ENCODE measurements around the gene PROX2. TPM values are rescaled to one million over a fixed set of nuclear protein-coding genes. Genes with fewer than 3 reads are reported as not detected.

The PROX2 gene
- total RNA-seq, 2 experiments from 2014 or later, result 0.21 to 0.44 TPM

DNA sequence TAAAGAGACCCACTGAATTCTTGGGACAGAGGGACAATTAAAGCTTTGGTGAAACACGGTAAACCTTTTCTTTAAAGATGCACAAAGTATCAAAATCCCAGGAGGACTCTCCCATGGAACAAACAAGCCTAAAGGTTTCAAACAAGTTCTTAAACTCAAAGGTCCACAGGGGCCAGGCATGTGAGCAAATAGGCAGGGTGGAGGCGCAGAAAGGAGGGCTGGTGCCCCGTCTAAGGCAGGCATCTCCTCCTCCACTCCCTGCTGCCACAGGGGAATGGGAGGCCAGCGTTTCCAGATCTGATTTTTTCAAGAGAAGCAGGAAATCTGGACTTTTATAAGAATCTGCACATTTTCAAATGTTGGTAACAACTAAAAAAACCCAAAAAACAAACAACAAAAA lies 39.5 kb upstream of the PROX2 start:
- Mint-ChIP-seq H3K27ac (no peak overlapping the region), H3K4me1 (no peaks in the 10 kb centered on the region), H3K9me3 (ENCODE audit: low read depth) (no peaks in the 10 kb centered on the region), H3K27me3 (no peaks in the 10 kb centered on the region), H3K4me3 (no peak overlapping the region), H3K36me3 (no peaks in the 10 kb centered on the region)
- DNase-seq, result no peak
- ATAC-seq, result no peak
- CTCF ChIA-PET, result interaction anchor here (4.3 kb wide), 1 partner anchor 10 kb away, joined by 15 read pairs; no protein-coding TSS in a partner anchor

DNA sequence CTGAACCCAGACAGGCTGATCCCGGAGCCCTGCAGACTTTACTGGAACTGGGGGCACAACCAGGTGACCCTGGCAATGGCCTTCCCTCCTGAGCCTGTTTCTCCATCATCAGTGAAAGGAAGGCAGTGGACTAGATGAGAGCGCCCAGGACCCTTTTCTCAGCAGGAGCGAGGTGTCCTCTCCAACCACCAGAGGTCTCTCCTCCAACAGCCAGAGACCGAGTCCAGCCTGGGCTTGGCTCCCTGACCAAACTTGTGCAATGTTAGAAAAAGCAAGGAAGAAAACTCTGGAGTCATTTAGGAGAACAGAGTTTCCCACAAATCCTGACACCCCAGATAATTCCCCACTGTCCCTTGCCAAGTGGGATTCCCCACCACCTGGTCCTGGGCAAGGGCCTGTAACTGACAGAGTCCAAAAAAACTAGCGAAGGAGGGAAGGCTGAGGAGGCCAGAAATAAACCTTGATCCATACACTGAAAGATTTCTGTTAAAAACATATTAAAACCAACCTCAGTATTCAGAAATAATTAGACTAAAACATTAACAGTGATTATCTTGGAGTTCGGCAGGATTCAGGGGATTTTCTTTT lies 38.1 kb upstream of the PROX2 start:
- Mint-ChIP-seq H3K27me3 (no peaks in the 10 kb centered on the region), H3K9me3 (ENCODE audit: low read depth) (no peaks in the 10 kb centered on the region), H3K4me3 (no peak overlapping the region), H3K36me3 (no peaks in the 10 kb centered on the region), H3K27ac (no peak overlapping the region), H3K4me1 (no peaks in the 10 kb centered on the region)
- ATAC-seq, result peak; percentile 43
- CTCF ChIA-PET, result interaction anchor here (4.3 kb wide), 1 partner anchor 8 kb away, joined by 15 read pairs; no protein-coding TSS in a partner anchor
- DNase-seq, result no peak

GRCh38 chr14:74913393-74913910 lies 37.5 kb upstream of the PROX2 start:
- CTCF ChIA-PET, result interaction anchor here (26.3 kb wide), 1 partner anchor 53 kb away, joined by 680 read pairs; no protein-coding TSS in a partner anchor
- Mint-ChIP-seq H3K27ac (no peak overlapping the region), H3K27me3 (no peaks in the 10 kb centered on the region), H3K4me3 (no peak overlapping the region), H3K36me3 (no peaks in the 10 kb centered on the region), H3K9me3 (ENCODE audit: low read depth) (no peaks in the 10 kb centered on the region), H3K4me1 (no peaks in the 10 kb centered on the region)
- ATAC-seq (no peak), DNase-seq (no peak)

DNA sequence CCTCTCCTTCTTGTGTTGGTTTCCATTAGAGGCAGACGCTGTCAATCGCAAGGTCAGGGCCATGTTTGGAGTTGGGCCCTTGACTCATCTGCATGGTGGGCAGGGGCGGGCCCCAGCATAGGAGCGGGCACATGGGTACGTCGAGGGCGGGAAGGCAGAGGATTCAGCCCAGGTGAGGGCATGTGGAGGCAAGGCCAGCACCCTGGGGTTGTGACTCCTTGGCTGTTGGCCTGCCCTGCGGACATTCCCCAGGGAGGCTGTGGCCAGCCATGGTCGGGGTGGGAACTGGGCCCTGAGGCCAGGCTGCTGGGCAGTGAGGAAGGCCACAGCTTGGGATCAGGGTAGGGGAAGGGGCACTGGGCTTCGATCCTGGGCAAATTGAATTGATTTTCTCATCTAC lies 36.9 kb upstream of the PROX2 start:
- Mint-ChIP-seq H3K36me3 (no peaks in the 10 kb centered on the region), H3K27ac (no peak overlapping the region), H3K4me1 (no peaks in the 10 kb centered on the region), H3K27me3 (no peaks in the 10 kb centered on the region), H3K9me3 (ENCODE audit: low read depth) (no peaks in the 10 kb centered on the region), H3K4me3 (no peak overlapping the region)
- CTCF ChIA-PET, result interaction anchor here (1.3 to 26.3 kb wide), 3 partner anchors 10 to 53 kb away, joined by 5 to 680 read pairs (median 6); partner anchors contain the start of gene RPS6KL1
- DNase-seq (no peak), ATAC-seq (no peak)

- Mint-ChIP-seq H3K4me1 (no peaks in the 10 kb centered on the region), H3K36me3 (no peaks in the 10 kb centered on the region), H3K9me3 (ENCODE audit: low read depth) (no peaks in the 10 kb centered on the region), H3K27me3 (no peaks in the 10 kb centered on the region), H3K27ac (no peak overlapping the region), H3K4me3 (no peak overlapping the region)
- DNase-seq, result no peak
- ATAC-seq, result no peak
- CTCF ChIA-PET, result interaction anchor here (1.3 to 26.3 kb wide), 3 partner anchors 11 to 52 kb away, joined by 5 to 680 read pairs (median 6); partner anchors contain the start of gene RPS6KL1
Observed at GRCh38 chr14:74912111-74912510, 36.2 kb upstream of the PROX2 start.

DNA sequence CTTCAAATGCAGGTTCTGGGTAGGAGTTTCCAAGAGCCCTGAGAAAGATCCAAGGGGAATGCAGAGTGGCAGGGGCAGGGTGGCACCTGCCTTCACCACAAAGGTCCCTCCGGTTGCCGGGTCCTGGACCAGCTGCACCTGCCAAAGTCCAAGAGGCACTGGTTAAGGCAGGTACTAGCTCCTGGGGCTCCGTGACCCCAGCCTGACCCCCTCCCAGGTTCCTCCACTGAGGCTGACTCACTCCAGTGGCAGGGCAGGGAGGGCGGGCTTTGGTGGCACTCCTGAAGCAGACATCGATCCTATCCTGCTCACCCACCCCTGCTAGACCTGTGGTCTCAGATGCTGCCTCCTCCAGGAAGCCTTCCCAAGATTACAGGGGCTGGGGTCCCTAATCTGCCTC lies 35.8 kb upstream of the PROX2 start:
- no peak overlapping the region for H3K27ac Mint-ChIP-seq

DNA sequence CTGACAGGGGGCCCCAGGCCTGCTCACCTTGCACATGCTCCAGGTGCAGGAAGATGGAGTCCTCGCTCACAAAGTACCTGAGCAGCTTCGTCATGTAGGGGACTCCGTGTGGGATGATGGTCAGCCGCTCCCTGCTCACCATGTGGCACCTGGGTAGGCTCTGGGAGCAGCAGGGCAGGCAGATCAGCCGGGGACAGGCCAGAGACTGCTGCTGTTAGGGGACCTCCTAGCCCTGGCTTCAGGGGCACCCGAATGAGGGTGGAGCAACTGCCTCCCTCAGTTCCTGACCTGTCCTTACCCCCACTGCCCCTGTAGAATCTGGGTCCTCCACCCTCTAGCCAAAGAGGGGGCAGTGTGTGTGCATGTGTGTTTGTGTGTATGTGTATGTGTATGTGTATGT lies 35.3 kb upstream of the PROX2 start:
- Mint-ChIP-seq H3K27ac (no peak overlapping the region), H3K9me3 (ENCODE audit: low read depth) (no peaks in the 10 kb centered on the region), H3K4me1 (no peaks in the 10 kb centered on the region), H3K4me3 (no peak overlapping the region), H3K36me3 (no peaks in the 10 kb centered on the region), H3K27me3 (no peaks in the 10 kb centered on the region)
- CTCF ChIA-PET, result interaction anchor here (0.7 to 26.3 kb wide), 3 partner anchors 10 to 286 kb away, joined by 3 to 680 read pairs (median 6); no protein-coding TSS in a partner anchor
- DNase-seq (no peak), ATAC-seq (no peak)

More for the DNA sequence above, 35.8 kb upstream of the PROX2 start:
- ATAC-seq (no peak), DNase-seq (no peak)
- Mint-ChIP-seq H3K27me3 (no peaks in the 10 kb centered on the region), H3K36me3 (no peaks in the 10 kb centered on the region), H3K9me3 (ENCODE audit: low read depth) (no peaks in the 10 kb centered on the region), H3K4me1 (no peaks in the 10 kb centered on the region), H3K4me3 (no peak overlapping the region)
- CTCF ChIA-PET, result interaction anchor here (1.3 to 26.3 kb wide), 3 partner anchors 11 to 52 kb away, joined by 5 to 680 read pairs (median 6); partner anchors contain the start of gene RPS6KL1

DNA sequence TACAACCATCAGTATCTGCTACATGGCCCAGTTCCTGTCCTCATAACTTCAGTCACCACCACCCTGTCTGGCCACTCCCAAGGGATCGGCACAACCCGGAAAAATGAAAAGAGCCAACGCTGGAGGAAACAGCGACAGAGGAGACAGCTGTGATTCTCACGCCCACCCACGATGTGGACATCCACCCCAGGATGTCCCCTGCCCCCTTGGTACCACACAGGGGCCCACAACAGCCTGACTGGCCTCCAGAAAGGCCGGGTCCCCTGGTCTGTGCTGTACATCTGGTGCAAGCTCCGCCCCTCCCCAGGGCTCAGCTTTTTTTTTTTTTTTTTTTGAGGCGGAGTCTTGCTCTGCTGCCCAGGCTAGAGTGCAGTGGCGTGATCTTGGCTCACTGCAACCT lies 34.6 kb upstream of the PROX2 start:
- Mint-ChIP-seq H3K4me1 (no peaks in the 10 kb centered on the region), H3K9me3 (ENCODE audit: low read depth) (no peaks in the 10 kb centered on the region), H3K27me3 (no peaks in the 10 kb centered on the region), H3K4me3 (no peak overlapping the region), H3K36me3 (no peaks in the 10 kb centered on the region), H3K27ac (no peak overlapping the region)
- DNase-seq, result no peak
- ATAC-seq, result no peak
- CTCF ChIA-PET, result interaction anchor here (0.7 to 26.3 kb wide), 3 partner anchors 10 to 286 kb away, joined by 3 to 680 read pairs (median 6); no protein-coding TSS in a partner anchor

GRCh38 chr14:74909911-74910310 lies 34.0 kb upstream of the PROX2 start:
- CTCF ChIA-PET, result interaction anchor here (26.3 kb wide), 1 partner anchor 50 kb away, joined by 680 read pairs; no protein-coding TSS in a partner anchor
- no peaks in the 10 kb centered on the region for H3K4me1 Mint-ChIP-seq
- ATAC-seq (no peak), DNase-seq (no peak)
- no peaks in the 10 kb centered on the region for H3K36me3 Mint-ChIP-seq
- no peaks in the 10 kb centered on the region for H3K9me3 Mint-ChIP-seq (ENCODE audit: low read depth)
- H3K4me3 Mint-ChIP-seq, result no peak overlapping the region
- H3K27me3 Mint-ChIP-seq, result no peaks in the 10 kb centered on the region
- no peak overlapping the region for H3K27ac Mint-ChIP-seq

DNA sequence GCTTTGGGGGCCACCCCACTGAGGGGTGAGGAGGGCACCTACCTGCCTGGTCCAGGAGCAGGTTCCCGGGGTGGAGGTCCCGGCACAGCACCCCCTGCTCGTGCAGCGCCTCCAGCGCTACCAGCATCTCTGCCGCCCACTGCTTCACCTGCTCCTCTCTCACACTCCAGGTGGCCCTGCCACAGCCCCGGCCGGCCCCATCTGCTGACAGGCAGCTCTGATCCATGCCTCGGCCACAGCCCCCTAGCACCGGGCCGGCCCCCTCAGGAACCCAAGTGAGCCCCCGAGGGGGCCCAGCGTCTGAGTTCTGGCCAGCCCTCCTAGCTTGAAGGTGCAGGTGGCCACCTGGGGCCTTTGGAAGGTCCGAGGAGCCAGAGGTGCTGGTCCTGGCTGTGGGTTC lies 33.6 kb upstream of the PROX2 start:
- H3K9me3 Mint-ChIP-seq (ENCODE audit: low read depth), result no peaks in the 10 kb centered on the region
- H3K27ac Mint-ChIP-seq, result no peak overlapping the region
- no peaks in the 10 kb centered on the region for H3K27me3 Mint-ChIP-seq
- no peak for ATAC-seq
- no peak overlapping the region for H3K4me3 Mint-ChIP-seq
- CTCF ChIA-PET, result interaction anchor here (26.3 kb wide), 1 partner anchor 49 kb away, joined by 680 read pairs; no protein-coding TSS in a partner anchor
- H3K36me3 Mint-ChIP-seq, result no peaks in the 10 kb centered on the region
- no peaks in the 10 kb centered on the region for H3K4me1 Mint-ChIP-seq
- no peak for DNase-seq

DNA sequence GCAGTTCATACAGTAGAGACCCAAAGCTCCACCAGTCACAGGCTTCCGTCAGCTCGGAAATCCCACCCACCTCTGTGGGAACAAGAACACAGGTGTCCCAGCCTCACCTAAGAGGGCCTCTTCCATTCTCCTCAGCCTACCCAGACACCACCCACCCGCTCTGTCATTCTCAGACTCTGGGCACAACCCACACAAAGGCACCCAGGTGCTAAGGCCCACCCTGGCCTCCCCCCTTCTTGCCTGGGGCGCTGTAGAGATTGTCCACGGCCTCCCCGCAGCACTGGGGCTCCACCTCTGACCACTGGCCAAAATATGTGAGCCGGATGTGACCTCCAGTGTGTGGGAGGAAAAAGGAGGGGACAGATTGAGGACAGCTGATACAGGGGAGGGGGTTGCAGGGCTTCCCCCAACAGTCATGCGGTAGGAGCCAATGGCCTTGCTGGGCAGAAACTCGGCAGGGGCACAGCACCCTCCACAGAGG lies 33.0 kb upstream of the PROX2 start:
- no peak for ATAC-seq
- Mint-ChIP-seq H3K27ac (no peak overlapping the region), H3K4me3 (no peak overlapping the region), H3K9me3 (ENCODE audit: low read depth) (no peaks in the 10 kb centered on the region), H3K4me1 (no peaks in the 10 kb centered on the region), H3K27me3 (no peaks in the 10 kb centered on the region), H3K36me3 (no peaks in the 10 kb centered on the region)
- no peak for DNase-seq
- CTCF ChIA-PET, result interaction anchor here (0.7 to 26.3 kb wide), 2 partner anchors 49 to 179 kb away, joined by 3 to 680 read pairs; no protein-coding TSS in a partner anchor

- Mint-ChIP-seq H3K9me3 (ENCODE audit: low read depth) (no peaks in the 10 kb centered on the region), H3K36me3 (peaks cover 6% of the 10 kb centered on the region), H3K4me1 (no peaks in the 10 kb centered on the region), H3K27me3 (no peaks in the 10 kb centered on the region), H3K27ac (no peak overlapping the region), H3K4me3 (no peak overlapping the region)
- ATAC-seq (no peak), DNase-seq (no peak)
- CTCF ChIA-PET, result interaction anchor here (3.8 to 26.3 kb wide), 2 partner anchors 48 to 298 kb away, joined by 32 to 680 read pairs; no protein-coding TSS in a partner anchor
Observed at GRCh38 chr14:74907744-74908143, 31.8 kb upstream of the PROX2 start.

DNA sequence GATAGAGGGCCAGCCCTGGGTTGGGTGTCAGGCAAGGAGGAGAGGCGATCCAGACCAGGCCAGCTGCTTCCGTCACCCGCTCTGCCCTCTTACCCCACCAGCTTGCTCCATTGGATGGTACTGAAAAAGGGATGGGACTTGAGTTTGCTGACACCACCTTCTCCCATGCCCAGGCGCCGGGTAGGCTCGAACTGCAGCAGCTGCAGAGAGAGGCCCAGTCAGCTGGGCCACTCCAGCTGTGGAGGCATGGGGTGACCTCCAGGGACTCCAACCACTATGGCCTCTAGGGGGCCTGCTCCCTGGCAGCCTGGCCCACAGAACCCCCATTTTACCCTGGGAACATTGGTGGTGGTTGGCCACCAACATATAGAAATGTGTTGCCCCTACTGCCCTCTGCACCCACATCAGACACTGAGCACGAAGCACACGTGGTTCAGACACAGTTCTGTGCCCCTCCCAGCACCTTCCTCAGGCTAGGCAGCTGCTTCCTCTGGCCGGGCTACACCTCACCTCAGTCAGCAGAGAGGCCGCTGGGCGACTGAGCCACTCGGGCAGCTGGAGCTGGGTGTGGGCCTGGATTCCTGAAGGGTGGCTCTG lies 31.1 kb upstream of the PROX2 start:
- Mint-ChIP-seq H3K36me3 (peaks cover 13% of the 10 kb centered on the region), H3K9me3 (ENCODE audit: low read depth) (no peaks in the 10 kb centered on the region), H3K4me3 (no peak overlapping the region), H3K4me1 (no peaks in the 10 kb centered on the region), H3K27ac (no peak overlapping the region), H3K27me3 (no peaks in the 10 kb centered on the region)
- ATAC-seq (no peak), DNase-seq (no peak)
- CTCF ChIA-PET, result interaction anchor here (0.6 to 26.3 kb wide), 11 partner anchors 9 to 396 kb away, joined by 3 to 680 read pairs (median 23); partner anchors contain the start of genes DLST and PROX2

Measured in activated CD8-positive, alpha-beta memory T cell treated with anti-CD3 and anti-CD28 coated beads, Interleukin-2, amount 10 ng/mL, durations not matched to agents 7 days and 5 days (primary cell).